Measurements from ENCODE around the gene ANXA4.
"Not testable (repeated sequence)": the region's sequence is repeated elsewhere in the genome, so short reads cannot be mapped to it uniquely, and the experiment has no call there.

ANXA4 gene

DNA sequence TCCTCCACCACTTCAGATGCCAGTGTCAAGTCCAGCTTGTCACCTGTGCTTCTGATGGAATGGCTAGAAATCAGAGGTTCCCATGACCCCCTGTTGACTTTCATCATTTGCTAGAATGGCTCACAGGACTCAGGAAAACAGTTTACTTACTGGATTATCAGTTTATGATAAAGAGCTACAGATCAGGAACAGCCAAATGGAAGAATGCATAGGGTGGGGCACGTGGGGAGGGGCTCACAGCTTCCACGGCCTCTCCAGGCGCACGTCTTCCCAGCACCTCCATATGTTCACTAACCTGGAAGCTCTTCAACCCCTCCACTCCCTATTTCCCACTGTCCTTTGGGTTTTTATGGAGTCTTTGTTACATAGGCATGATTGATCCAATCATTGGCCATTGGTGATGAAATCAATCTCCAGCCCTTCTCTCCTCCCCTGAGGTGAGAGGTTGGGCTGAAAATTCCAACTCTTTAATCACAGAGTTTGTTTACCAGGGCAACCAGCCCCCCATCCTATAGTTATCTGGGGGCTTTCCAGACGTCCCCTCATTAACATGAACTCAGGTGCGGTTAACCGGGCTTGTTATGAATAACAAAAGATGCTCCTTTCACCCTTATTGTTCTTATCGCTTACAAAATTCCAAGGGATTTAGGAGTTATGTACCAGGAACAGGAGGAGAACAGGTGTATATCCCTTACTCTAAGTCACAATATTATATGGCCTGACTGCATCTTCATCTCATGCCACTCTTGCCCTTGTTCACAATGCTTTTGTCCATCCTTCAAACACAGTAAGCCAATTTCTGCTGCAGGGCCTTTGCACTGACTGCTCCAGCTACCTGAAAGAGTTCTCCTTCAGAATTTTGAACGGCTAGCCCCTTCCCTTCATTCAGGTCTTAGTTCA lies 35.2 kb downstream of the ANXA4 start:
- DNase-seq (ENCODE audit: low read depth, low spot score): no peak

DNA sequence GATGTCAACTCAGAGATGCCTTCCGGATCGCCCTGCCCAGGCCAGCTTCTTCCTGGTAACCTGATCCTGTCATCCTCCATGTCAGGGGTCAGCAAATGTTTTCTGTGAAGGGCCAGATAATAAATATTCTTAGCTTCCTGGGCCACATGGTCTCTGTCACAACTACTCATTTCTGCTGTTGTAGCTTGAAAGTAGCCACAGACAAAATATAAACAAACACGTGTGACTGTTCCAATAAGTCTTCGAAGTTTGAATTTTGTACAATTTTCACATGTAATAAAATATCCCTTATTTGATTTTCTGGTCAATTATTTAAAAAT lies 35.8 kb downstream of the ANXA4 start:
- DNase-seq (ENCODE audit: low read depth, low spot score): no peak

DNA sequence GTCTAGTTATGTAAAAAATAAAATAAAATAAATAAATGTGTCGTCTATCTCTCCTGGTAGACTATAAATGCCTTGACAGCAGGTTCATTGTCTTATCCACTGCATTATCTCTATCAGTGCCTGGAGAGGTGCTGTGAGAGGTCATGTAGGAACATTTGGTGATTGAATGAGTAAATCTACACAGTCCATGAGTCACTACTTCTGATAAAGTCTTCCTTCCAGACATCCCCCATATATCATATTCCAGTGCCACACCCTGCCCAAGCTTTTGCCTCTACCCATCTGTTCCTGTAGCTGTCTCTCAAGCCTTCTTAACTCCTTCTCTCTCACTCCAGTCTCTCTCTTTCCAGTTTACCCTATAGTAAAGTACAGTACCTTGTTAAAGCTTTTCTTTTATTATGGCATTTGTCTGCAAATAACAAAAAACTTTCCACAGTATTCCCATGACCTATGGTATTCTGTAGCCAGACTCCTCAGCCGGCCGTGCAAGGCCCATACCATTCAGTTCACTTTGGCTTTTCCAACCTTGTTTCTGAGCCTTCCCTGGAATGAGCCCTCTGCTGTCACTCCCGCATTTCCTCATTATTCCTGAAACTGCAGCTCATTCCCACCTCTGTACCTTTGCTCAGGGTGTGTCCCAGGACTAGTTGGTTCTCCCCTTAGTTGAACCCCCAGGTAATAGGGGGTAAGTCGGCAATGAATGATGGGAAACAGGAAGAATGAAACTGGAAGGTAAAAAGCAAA lies 37.5 kb downstream of the ANXA4 start:
- no peak for DNase-seq (ENCODE audit: low read depth, low spot score)

GRCh38 chr2:69780921-69781320 lies 39.0 kb downstream of the ANXA4 start:
- DNase-seq (ENCODE audit: low read depth, low spot score): no peak

DNA sequence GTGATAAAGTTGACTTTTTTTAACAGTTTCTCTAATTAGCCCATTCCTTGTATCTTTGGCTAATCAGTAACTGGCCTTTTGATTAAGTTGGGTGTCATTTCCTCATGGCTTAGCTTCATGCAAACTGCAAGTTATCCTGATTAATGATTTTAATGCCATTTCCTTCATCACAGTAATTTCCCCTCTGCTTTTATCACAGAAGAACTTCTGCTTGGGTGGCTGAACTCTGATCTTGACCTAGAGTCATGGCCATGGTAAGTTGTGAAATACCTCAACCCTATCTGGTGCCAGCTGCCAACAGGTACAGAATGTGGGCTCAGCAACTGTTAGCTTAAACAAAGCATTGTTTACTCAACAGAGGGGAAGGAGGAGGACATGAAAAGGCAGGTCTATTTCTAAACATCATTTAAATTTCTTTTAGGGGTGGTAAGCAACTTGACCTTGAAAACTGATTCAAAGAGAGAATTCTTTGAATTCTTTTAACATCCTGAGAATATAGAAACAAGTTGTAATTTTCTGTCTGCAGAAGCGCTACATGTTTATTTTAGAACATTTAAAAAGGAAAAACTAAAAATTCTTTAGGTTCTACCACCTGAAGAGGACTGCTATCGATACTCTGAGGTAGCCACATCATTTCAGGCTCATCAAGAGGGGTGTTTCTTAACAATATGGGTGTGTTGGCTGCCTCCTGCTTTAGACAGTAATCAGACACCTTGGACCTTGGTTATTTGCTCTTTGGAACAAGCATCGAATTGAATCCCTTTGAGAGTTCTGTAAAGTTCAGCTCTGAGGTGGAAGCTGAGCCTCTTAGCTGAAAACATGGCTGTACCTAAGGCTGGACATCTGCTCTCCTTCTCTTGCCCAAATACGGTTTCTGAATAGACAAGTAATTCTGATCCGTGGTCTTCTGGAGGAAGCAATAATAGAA lies 39.7 kb downstream of the ANXA4 start:
- DNase-seq (ENCODE audit: low read depth, low spot score): no peak

DNA sequence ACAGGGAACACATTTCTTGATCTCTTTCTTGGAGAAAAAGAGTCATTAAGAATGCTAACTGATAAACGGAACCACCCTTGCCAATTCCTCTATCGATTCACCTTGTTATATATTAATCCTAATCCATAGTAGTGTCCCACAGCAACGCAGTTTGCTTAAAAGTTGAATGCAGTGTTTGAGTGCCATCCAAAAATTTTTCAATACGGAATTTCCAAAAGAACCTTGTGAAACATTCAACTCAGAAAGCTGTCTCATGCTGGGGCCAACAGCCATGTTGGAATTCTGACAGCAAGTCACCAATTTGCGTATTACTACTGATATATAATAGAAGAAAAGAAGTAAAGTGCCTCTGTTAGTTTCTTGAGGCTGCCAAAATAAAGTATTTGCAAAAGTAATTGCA lies 42.3 kb downstream of the ANXA4 start:
- DNase-seq (ENCODE audit: low read depth, low spot score): no peak

DNA sequence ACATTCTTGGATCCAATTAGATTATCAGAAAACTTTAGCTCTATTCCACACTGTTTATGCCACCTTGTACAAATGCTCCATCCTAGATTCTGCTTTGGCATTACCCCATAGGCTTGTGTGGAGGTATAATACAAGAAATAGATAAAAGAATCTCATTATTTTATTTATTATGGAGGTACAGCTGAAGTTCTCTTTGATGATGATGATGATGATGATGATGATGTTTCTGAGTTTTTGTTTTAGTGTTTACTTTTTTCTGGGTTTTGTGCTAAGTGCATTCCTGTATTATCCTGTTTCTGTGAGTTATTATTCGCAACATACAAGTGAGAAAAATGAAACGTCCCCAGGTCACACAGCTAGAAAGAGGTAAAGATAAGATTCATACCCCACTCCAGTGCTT lies 43.4 kb downstream of the ANXA4 start:
- no peak for DNase-seq (ENCODE audit: low read depth, low spot score)

DNA sequence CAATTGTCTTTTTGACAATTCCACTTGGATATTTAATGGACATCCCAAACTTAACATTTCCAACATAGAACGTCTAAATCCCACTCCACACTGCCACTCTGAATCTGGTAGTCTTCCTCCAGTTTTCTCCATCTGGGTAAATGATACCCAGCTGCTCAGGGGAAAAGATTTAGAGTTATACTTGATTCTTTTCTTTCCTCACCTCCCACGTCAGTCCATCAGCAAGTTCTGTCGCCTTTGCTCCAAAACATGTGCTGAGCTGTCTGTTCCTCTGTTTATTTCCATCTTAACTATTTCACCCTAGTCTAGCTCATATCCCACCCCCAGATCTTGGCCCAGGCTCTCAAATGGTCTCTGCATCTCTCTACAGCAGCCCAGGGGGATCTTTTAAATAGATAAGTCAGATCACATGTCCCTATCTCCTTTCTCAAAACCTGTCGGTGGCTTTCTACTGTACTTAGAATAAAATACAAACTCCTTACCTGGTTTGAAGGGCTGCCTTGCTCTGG lies 44.2 kb downstream of the ANXA4 start:
- DNase-seq (ENCODE audit: low read depth, low spot score): no peak

DNA sequence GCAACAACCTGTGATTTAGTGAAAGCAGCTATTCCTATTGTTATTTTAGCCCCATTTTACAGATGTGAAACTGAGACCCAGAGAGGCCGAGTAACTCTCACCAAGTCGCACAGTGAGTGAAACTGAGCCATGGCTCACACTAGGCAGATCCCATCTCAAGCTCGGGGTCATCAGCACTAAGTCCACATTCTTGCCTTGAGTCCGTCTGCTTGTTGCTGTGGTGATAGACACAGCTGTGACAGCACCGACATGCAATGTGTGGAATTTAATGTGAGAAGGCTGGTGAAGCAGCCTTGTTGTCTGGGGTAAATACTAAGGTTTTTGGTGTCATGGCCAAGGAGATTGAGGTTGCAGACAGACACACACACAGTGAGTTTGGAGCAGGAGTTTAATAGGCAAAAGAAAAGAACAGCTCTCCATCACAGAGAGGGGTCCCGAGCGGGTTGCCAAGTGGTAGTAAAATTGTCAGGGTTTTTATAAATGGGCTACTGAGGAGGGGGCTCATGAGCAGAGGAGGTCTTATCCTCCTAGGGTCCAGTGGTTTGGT lies 47.3 kb downstream of the ANXA4 start:
- peak; percentile 84 for DNase-seq (ENCODE audit: low read depth, low spot score)

GRCh38 chr2:69789772-69790600 lies 48.1 kb downstream of the ANXA4 start:
- DNase-seq (ENCODE audit: low read depth, low spot score): no peak

- DNase-seq (ENCODE audit: low read depth, low spot score): no peak
These were observed 48.6 kb downstream of the ANXA4 start for GRCh38 chr2:69790601-69790959.

DNA sequence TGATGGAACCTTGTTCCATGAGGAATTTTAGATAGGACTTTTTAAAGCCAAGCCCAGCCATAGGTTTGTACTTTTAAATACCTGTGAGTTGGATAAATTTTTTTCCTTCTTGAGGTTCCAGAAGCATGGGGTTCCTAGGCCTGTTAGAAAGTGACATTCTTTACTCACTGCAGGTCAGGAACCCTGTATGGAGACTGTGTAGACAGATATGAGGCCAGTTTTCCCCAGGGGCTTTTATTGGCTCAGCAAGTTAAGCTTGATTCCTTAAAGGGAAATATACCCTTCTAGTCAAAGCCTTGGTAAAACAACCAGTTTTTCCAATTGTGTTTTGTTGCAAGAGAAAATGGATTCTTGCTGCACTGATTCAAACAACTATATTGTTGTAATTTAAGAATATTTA lies 49.1 kb downstream of the ANXA4 start:
- DNase-seq (ENCODE audit: low read depth, low spot score): no peak

GRCh38 chr2:69796174-69796573 lies 54.2 kb downstream of the ANXA4 start:
- DNase-seq (ENCODE audit: low read depth, low spot score): no peak

DNA sequence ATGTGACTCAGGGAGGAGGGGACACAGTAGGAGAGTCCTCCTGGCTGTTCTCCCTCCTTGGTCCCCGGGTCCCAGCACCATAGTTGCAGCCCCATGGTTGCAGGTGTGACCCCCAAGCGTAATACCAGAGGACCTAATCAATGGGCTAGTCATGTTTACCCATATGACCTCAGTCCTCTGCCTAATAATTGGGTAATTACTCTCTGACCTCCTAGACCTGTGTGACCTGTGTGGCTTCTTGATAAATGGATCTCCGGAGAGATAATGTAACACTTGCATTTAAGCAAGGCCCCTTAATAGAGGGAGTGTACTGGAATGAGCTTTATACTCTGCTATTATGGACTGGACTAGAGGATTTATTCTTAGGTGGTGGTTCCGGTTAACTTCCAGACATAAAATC lies 55.3 kb downstream of the ANXA4 start:
- no peak for DNase-seq (ENCODE audit: low read depth, low spot score)

GRCh38 chr2:69797836-69798289 lies 55.9 kb downstream of the ANXA4 start:
- DNase-seq (ENCODE audit: low read depth, low spot score): no peak

DNA sequence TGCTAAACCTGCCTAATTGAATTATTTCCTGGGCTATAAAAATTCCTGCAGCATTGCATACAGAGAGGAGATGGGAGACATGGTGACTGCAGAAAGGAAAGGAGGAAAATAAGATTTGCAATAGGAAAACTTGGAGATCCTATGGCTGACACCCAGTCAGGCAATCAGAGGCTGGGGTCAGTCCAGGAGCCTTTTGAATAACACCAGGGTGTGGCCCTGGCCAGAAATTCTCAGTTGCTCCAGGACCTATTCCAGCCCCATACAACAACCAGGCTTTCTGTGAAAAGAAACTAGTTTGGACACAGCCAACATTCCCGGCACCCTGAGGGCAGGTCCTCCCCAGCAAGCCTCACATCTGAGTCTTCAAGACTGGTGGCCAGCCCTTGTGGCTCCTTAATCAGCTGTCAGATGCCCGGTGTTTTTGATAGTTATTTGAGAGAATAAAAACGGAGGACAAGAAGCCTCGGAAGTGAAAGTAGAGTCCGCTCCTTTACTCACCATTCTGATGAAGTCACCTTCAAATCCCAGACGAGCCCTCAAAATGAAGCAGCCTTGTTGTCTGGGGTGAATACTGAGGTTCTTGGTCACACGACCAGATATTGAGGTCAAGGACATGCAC lies 56.5 kb downstream of the ANXA4 start:
- DNase-seq (ENCODE audit: low read depth, low spot score): peak; percentile 89

DNA sequence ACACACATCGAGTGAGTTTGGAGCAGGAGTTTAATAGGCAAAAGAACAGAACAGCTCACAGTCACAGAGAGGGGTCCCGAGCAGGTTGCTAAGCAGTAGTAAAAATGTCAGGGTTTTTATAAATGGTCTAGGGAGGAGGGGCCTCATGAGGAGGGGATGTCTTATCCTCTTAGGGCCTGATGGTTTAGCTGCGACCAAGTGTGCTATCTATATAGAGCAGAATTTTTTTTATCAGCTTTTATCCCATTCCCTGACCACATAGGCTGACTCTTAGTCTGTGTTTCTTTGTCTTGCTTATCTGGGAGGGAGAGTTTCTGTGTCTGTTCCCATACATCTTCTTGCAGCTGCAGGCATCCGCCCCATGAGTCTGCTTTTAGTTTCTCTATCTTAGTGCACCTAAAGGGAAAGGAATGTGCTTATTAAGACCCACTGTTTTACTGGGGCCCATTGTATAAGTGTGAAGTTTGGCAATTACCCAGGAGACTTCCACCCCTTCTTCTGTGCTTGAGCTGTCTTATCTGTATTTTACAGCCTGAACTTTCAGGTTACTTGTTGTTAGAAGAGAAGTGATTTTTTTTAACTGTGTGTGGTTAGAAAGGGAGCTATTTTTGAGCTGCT lies 57.1 kb downstream of the ANXA4 start:
- DNase-seq (ENCODE audit: low read depth, low spot score): peak; percentile 54

DNA sequence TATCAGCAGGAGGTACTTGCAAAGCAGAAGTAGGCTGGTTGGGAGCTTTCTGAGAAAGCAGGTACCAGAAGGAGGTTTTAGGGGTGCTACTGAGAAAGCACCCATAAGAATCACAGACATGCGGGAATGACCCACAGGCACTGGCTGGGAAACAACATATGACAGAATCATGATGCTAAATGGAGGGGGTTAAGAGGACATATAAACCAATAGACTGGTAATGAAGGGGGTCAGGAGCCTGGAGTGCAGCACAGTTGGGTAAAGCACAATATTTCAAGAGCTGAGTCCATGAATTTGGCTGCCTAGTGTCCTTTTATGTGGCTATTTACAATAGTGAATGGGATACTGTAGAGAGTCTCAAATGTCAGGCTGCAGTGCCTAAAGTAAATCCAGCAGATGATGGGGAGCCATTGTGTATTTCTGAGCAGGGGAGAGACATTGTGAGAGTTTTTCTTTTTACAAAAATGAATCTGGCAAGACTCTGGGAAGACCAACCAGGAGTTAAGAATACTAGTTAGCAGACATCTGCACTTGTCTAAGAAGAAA lies 59.9 kb downstream of the ANXA4 start:
- DNase-seq (ENCODE audit: low read depth, low spot score): no peak

DNA sequence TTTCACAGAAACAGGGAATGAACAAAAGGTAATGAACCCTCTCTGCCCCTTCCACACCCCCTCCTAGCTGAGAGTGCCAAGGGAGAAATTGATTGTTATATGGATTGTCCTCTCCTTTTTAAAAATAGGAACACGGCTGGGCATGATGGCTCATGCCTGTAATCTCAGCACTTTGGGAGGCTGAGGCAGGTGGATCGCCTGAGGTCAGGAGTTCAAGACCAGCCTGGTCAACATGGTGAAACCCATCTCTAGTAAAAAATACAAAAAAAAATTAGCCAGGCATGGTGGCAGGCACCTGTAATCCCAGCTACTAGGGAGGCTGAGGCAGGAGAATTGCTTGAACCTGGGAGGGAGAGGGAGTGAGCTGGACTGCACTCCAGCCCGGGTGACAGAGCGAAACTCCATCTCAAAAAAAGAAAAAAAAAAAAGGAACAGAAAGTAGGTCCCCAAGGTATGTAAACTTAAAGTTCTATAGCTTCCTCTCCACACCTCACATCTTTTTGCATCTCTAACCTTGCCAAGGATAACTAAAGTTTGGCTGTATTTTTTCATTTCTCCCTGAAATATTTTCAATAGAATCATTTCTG lies 60.9 kb downstream of the ANXA4 start:
- DNase-seq (ENCODE audit: low read depth, low spot score): not testable (repeated sequence)
